Central memory CD8-positive, alpha-beta T cell (primary cell): ENCODE measurements around the gene PPP3CA.

Experiments
- ATAC-seq: fragments of 150-1000 bp; cut with Tn5 transposase; replicated peaks from 2 replicates; pipeline ENCODE4 v1.10.0; 2022; ENCODE audit warnings: mild to moderate bottlenecking, moderate FRiP score, moderate number of reproducible peaks; ENCODE audit not compliant: poor library complexity, severe bottlenecking; ENCODE audit errors: extremely low read depth
- DNase-seq, 2 donors: peaks; one replicate each; pipeline ENCODE4 v3.0.0; 2021; ENCODE audit warnings: low spot score in 2 of 2
- H3K27ac Mint-ChIP-seq: one replicate; pipeline ENCODE4 v1.8.0; 2022; ENCODE audit warnings: low read depth, mild to moderate bottlenecking, moderate library complexity, mixed read lengths
- H3K27me3 Mint-ChIP-seq: one replicate; pipeline ENCODE4 v1.8.0; 2022; ENCODE audit warnings: mixed read lengths
- H3K36me3 Mint-ChIP-seq: one replicate; pipeline ENCODE4 v1.8.0; 2022; ENCODE audit warnings: mild to moderate bottlenecking, moderate library complexity, mixed read lengths; ENCODE audit not compliant: insufficient read depth
- H3K4me1 Mint-ChIP-seq: one replicate; pipeline ENCODE4 v1.8.0; 2022; ENCODE audit warnings: mixed read lengths
- H3K4me3 Mint-ChIP-seq: one replicate; pipeline ENCODE4 v1.8.0; 2022; ENCODE audit warnings: mild to moderate bottlenecking, moderate library complexity, mixed read lengths
- H3K9me3 Mint-ChIP-seq: one replicate; pipeline ENCODE4 v1.8.0; 2022; ENCODE audit warnings: mixed read lengths

The PPP3CA gene

GRCh38 chr4:100989401-100989800 is 357.9 kb downstream of the PPP3CA start:
- H3K4me3 Mint-ChIP-seq = no peak overlapping the region
- H3K27me3 Mint-ChIP-seq = no peaks in the 10 kb centered on the region
- DNase-seq (no peak), ATAC-seq (no peak)
- no peak overlapping the region for H3K27ac Mint-ChIP-seq
- no peaks in the 10 kb centered on the region for H3K36me3 Mint-ChIP-seq
- no peaks in the 10 kb centered on the region for H3K4me1 Mint-ChIP-seq
- H3K9me3 Mint-ChIP-seq = no peaks in the 10 kb centered on the region

- no peaks in the 10 kb centered on the region for H3K27me3 Mint-ChIP-seq
- no peak for ATAC-seq
Measured at GRCh38 chr4:100988876-100989275, 358.4 kb downstream of the PPP3CA start.

GRCh38 chr4:100986360-100986868 is 360.9 kb downstream of the PPP3CA start:
- Mint-ChIP-seq H3K9me3 (no peaks in the 10 kb centered on the region), H3K36me3 (no peaks in the 10 kb centered on the region), H3K27ac (no peak overlapping the region), H3K4me1 (peaks cover 4% of the 10 kb centered on the region), H3K4me3 (no peak overlapping the region), H3K27me3 (no peaks in the 10 kb centered on the region)
- ATAC-seq (no peak), DNase-seq (no peak)

More at GRCh38 chr4:100988876-100989275, 358.4 kb downstream of the PPP3CA start:
- Mint-ChIP-seq H3K4me1 (no peaks in the 10 kb centered on the region), H3K27ac (no peak overlapping the region), H3K36me3 (no peaks in the 10 kb centered on the region), H3K4me3 (no peak overlapping the region), H3K9me3 (no peaks in the 10 kb centered on the region)
- DNase-seq = no peak

GRCh38 chr4:100985576-100985975 is 361.8 kb downstream of the PPP3CA start:
- peaks cover 4% of the 10 kb centered on the region for H3K4me1 Mint-ChIP-seq
- no peaks in the 10 kb centered on the region for H3K36me3 Mint-ChIP-seq
- ATAC-seq (no peak), DNase-seq (no peak)
- H3K4me3 Mint-ChIP-seq = no peak overlapping the region
- H3K27me3 Mint-ChIP-seq = no peaks in the 10 kb centered on the region
- no peak overlapping the region for H3K27ac Mint-ChIP-seq
- H3K9me3 Mint-ChIP-seq = no peaks in the 10 kb centered on the region

GRCh38 chr4:100984901-100985300 is 362.4 kb downstream of the PPP3CA start:
- peaks cover 4% of the 10 kb centered on the region for H3K4me1 Mint-ChIP-seq
- no peaks in the 10 kb centered on the region for H3K27me3 Mint-ChIP-seq
- H3K4me3 Mint-ChIP-seq = no peak overlapping the region

GRCh38 chr4:100983426-100983825 is 363.9 kb downstream of the PPP3CA start:
- no peaks in the 10 kb centered on the region for H3K36me3 Mint-ChIP-seq
- no peak overlapping the region for H3K4me3 Mint-ChIP-seq
- peaks cover 4% of the 10 kb centered on the region for H3K4me1 Mint-ChIP-seq
- no peaks in the 10 kb centered on the region for H3K9me3 Mint-ChIP-seq
- H3K27ac Mint-ChIP-seq = no peak overlapping the region
- ATAC-seq = no peak
- H3K27me3 Mint-ChIP-seq = no peaks in the 10 kb centered on the region
- DNase-seq = no peak

More at GRCh38 chr4:100984901-100985300, 362.4 kb downstream of the PPP3CA start:
- ATAC-seq (no peak), DNase-seq (no peak)
- H3K9me3 Mint-ChIP-seq = no peaks in the 10 kb centered on the region
- H3K27ac Mint-ChIP-seq = no peak overlapping the region
- no peaks in the 10 kb centered on the region for H3K36me3 Mint-ChIP-seq

- ATAC-seq (no peak), DNase-seq (no peak)
- Mint-ChIP-seq H3K4me3 (no peak overlapping the region), H3K4me1 (peaks cover 4% of the 10 kb centered on the region), H3K9me3 (no peaks in the 10 kb centered on the region), H3K36me3 (no peaks in the 10 kb centered on the region), H3K27ac (no peak overlapping the region), H3K27me3 (no peaks in the 10 kb centered on the region)
Measured at GRCh38 chr4:100982345-100982744, 365.0 kb downstream of the PPP3CA start.

DNA sequence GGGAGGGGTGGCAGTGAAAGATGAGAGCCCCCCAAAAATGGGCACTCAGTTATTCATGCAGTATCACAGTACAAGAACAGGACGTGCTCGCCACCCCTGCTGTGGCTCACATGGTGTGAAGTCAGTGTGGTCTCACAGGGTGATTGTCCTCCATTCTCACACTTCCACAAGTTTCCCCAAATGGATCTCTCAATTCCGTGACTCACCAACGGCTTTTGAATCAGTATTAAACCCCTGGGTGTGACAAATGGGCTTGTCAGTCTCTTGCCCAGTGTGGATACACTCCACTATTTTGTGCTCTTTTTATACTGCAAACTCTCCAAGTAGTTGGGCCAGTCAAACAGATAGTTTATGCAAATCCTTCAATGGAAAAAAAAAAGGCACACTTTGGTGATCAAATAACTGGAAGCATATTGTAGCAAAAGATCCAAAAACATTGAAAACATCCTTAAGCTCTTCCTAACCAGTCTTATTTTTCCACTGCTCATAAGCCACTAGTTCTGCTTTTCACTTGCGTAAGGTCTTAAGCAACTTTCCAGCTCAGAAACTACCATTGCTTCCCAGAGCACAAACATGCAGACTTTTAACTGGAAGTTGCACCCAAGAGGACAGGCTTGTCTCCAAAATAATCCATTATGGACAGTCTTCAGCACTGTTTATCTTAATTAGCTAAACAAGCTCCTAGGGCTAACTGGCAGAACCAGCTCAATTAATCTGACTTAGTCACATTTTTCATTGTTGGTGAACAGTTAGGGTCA is 365.7 kb downstream of the PPP3CA start:
- Mint-ChIP-seq H3K36me3 (no peaks in the 10 kb centered on the region), H3K27me3 (no peaks in the 10 kb centered on the region), H3K4me1 (peaks cover 4% of the 10 kb centered on the region), H3K9me3 (no peaks in the 10 kb centered on the region), H3K27ac (no peak overlapping the region), H3K4me3 (no peak overlapping the region)
- no peak for ATAC-seq
- DNase-seq = no peak

DNA sequence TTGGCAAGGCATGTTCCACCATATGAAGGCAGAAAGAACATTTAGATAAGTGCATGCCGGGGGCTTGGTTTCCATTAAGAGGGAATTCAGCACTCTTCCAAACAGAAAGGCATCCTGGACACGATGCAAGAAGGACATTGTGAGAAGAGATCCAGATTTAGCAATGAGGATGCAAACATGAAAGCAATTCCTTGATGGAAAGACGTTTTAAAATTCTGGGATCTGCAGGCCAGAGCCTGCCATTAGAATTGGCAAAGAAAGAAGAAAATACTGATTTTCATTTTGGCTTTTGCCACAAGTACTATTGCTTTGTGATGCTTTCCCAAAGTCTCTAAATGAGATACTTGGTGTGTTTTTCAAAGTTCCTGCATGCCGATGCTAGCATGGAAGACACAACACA is 367.6 kb downstream of the PPP3CA start:
- no peaks in the 10 kb centered on the region for H3K36me3 Mint-ChIP-seq
- H3K4me1 Mint-ChIP-seq = peaks cover 4% of the 10 kb centered on the region
- no peak overlapping the region for H3K27ac Mint-ChIP-seq
- H3K9me3 Mint-ChIP-seq = no peaks in the 10 kb centered on the region
- DNase-seq (no peak), ATAC-seq (no peak)
- no peak overlapping the region for H3K4me3 Mint-ChIP-seq
- H3K27me3 Mint-ChIP-seq = no peaks in the 10 kb centered on the region

DNA sequence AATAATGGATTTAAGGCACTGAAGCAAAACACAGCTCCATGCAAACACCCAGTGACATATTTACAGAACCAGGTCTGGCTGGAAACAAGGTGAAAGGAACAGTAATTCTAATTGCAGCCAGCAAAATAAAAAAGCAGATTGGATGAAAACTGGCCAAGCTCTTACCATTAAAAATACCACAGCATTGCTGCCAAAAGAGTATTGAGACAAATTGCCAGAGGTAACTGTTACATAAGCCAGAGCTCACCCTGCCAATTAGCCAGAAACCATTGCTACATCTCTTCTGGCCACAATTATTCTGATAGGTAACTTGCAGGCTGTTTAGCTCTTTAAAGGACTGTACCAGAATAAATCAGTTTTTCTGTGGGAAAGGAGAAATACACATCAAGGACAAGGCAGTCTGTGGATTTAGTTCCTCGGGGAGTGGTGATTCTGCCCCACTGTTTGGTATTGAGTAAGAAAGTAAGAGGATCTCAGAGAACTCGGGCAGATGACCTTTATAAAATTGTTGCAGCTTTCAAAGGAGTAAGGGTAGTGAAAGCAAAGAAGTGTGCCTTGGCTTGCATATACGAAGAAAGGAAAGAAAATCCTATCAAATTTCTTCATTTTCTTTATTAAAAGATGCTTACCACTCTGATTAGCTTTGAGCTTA is 369.5 kb downstream of the PPP3CA start:
- Mint-ChIP-seq H3K27ac (no peak overlapping the region), H3K4me1 (peaks cover 3% of the 10 kb centered on the region), H3K27me3 (no peaks in the 10 kb centered on the region), H3K4me3 (no peak overlapping the region), H3K36me3 (no peaks in the 10 kb centered on the region), H3K9me3 (no peaks in the 10 kb centered on the region)
- DNase-seq (no peak), ATAC-seq (no peak)

DNA sequence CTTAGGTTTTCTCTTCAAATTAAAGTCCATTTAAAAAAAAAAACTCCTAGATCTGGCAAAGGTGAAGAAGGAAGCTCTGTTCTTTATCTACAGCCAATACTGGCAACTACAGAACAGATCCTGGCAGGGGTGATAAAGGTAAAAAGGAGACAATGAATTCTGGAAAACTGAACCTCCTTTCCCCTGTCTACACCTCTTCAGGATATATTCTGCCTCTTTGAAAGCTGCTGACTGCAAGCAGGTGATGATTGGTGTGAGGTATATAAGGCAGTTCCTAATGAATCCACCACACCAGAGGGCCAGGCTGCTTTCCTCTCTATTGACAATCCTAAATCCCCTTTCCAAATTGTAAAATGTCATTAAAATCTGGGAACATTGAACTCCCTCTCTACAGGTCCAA is 370.1 kb downstream of the PPP3CA start:
- ATAC-seq = no peak
- H3K27ac Mint-ChIP-seq = no peak overlapping the region
- no peaks in the 10 kb centered on the region for H3K4me1 Mint-ChIP-seq
- H3K9me3 Mint-ChIP-seq = no peaks in the 10 kb centered on the region
- DNase-seq = no peak
- no peaks in the 10 kb centered on the region for H3K36me3 Mint-ChIP-seq
- H3K4me3 Mint-ChIP-seq = no peak overlapping the region
- H3K27me3 Mint-ChIP-seq = no peaks in the 10 kb centered on the region
